KMS-11 (cell line): Measurements from ENCODE around the gene MYO15A.

ENCODE experiments used
- H2AFZ ChIP-seq: fragments of 200-600 bp; sonication (generic); 2 replicates; pipeline ENCODE4 v1.6.1; 2016; ENCODE audit warnings: antibody characterized with exemption, mixed run types, low read depth
- H3K27ac ChIP-seq: fragments of 200-600 bp; sonication (generic); 2 replicates; pipeline ENCODE4 v1.6.1; 2016; ENCODE audit warnings: mild to moderate bottlenecking, mixed run types
- H3K27me3 ChIP-seq: fragments of 200-600 bp; sonication (generic); 2 replicates; pipeline ENCODE4 v1.6.1; 2017; ENCODE audit warnings: mild to moderate bottlenecking, low read depth, mixed run types, moderate library complexity; ENCODE audit not compliant: insufficient read depth
- H3K36me3 ChIP-seq: fragments of 200-600 bp; sonication (generic); 2 replicates; pipeline ENCODE4 v1.6.1; 2017; ENCODE audit warnings: mild to moderate bottlenecking, mixed run types; ENCODE audit not compliant: insufficient read depth
- H3K4me1 ChIP-seq: fragments of 200-600 bp; sonication (generic); 2 replicates; pipeline ENCODE4 v1.6.1; 2016; ENCODE audit warnings: mild to moderate bottlenecking, low read depth, mixed run types; ENCODE audit not compliant: poor library complexity, severe bottlenecking
- H3K4me2 ChIP-seq: fragments of 200-600 bp; sonication (generic); 2 replicates; pipeline ENCODE4 v1.7.0; 2016; ENCODE audit warnings: mild to moderate bottlenecking, mixed run types
- H3K4me3 ChIP-seq: fragments of 200-600 bp; sonication (generic); IDR thresholded peaks from 2 replicates; pipeline ENCODE4 v1.6.1; 2017; ENCODE audit warnings: low read depth, low read length, mixed read lengths; ENCODE audit not compliant: insufficient read depth
- H3K79me2 ChIP-seq: fragments of 200-600 bp; sonication (generic); 2 replicates; pipeline ENCODE4 v1.6.1; 2016; ENCODE audit warnings: low read depth, mixed run types; ENCODE audit not compliant: insufficient read depth
- H3K9ac ChIP-seq: fragments of 200-600 bp; sonication (generic); 2 replicates; pipeline ENCODE4 v1.6.1; 2016; ENCODE audit warnings: mild to moderate bottlenecking, mixed run types
- H4K20me1 ChIP-seq: fragments of 200-600 bp; sonication (generic); 2 replicates; pipeline ENCODE4 v1.6.1; 2016; ENCODE audit warnings: mild to moderate bottlenecking, mixed run types; ENCODE audit not compliant: insufficient read depth
- CTCF ChIP-seq: fragments of 200-600 bp; sonication (generic); conservative IDR thresholded peaks from 2 replicates; pipeline ENCODE4 v1.6.1; 2017; ENCODE audit warnings: low read depth, mild to moderate bottlenecking, antibody characterized with exemption, low read length, moderate library complexity, mixed read lengths

MYO15A gene

GRCh38 chr17:18143044-18143936 lies 34.7 kb downstream of the MYO15A start:
- H3K27me3 ChIP-seq = no peaks in the 10 kb centered on the region
- no peaks in the 10 kb centered on the region for H4K20me1 ChIP-seq
- no peaks in the 10 kb centered on the region for H3K4me1 ChIP-seq
- no peak overlapping the region for H3K4me2 ChIP-seq
- H3K9ac ChIP-seq = no peak overlapping the region
- H3K27ac ChIP-seq = no peak overlapping the region
- peak; percentile 38; the same call in 1 of the 2 replicates for TF ChIP-seq CTCF
- H2AFZ ChIP-seq = no peak overlapping the region
- H3K79me2 ChIP-seq = no peaks in the 10 kb centered on the region
- H3K36me3 ChIP-seq = no peaks in the 10 kb centered on the region
- no peak overlapping the region for H3K4me3 ChIP-seq

GRCh38 chr17:18144261-18144660 lies 35.7 kb downstream of the MYO15A start:
- H3K4me3 ChIP-seq = no peak overlapping the region
- TF ChIP-seq CTCF = no peak
- no peak overlapping the region for H3K9ac ChIP-seq
- no peaks in the 10 kb centered on the region for H3K36me3 ChIP-seq
- H3K79me2 ChIP-seq = no peaks in the 10 kb centered on the region
- H4K20me1 ChIP-seq = no peaks in the 10 kb centered on the region
- no peaks in the 10 kb centered on the region for H3K4me1 ChIP-seq
- no peak overlapping the region for H2AFZ ChIP-seq
- no peak overlapping the region for H3K27ac ChIP-seq
- no peak overlapping the region for H3K4me2 ChIP-seq
- H3K27me3 ChIP-seq = no peaks in the 10 kb centered on the region

- H2AFZ ChIP-seq = no peak overlapping the region
- no peaks in the 10 kb centered on the region for H4K20me1 ChIP-seq
- H3K9ac ChIP-seq = no peak overlapping the region
- no peak overlapping the region for H3K27ac ChIP-seq
- H3K4me3 ChIP-seq = no peak overlapping the region
- no peaks in the 10 kb centered on the region for H3K36me3 ChIP-seq
- no peaks in the 10 kb centered on the region for H3K27me3 ChIP-seq
- H3K4me1 ChIP-seq = no peaks in the 10 kb centered on the region
- H3K4me2 ChIP-seq = no peak overlapping the region
- TF ChIP-seq CTCF = no peak
- H3K79me2 ChIP-seq = no peaks in the 10 kb centered on the region
Observed at GRCh38 chr17:18144855-18145254, 36.3 kb downstream of the MYO15A start.

- Histone ChIP-seq H2AFZ (no peak overlapping the region), H3K4me2 (no peak overlapping the region), H3K9ac (no peak overlapping the region), H4K20me1 (no peaks in the 10 kb centered on the region), H3K79me2 (no peaks in the 10 kb centered on the region), H3K27me3 (no peaks in the 10 kb centered on the region), H3K4me1 (no peaks in the 10 kb centered on the region), H3K4me3 (no peak overlapping the region), H3K27ac (no peak overlapping the region), H3K36me3 (no peaks in the 10 kb centered on the region)
- TF ChIP-seq CTCF = no peak
Observed at GRCh38 chr17:18145811-18146210, 37.3 kb downstream of the MYO15A start.
